GM21367 (cell line): ENCODE results near the gene HYAL3.
A peak's percentile ranks its signal among the peaks of the same experiment; 100 is the strongest.
"Not testable (repeated sequence)": the region's sequence is repeated elsewhere in the genome, so short reads cannot be mapped to it uniquely, and the experiment has no call there.

Experiments used
- ATAC-seq: cut with Tn5 transposase; IDR thresholded peaks from one replicate; pipeline ENCODE4 v1.9.1; 2021; ENCODE audit not compliant: unreplicated experiment

The HYAL3 gene

DNA sequence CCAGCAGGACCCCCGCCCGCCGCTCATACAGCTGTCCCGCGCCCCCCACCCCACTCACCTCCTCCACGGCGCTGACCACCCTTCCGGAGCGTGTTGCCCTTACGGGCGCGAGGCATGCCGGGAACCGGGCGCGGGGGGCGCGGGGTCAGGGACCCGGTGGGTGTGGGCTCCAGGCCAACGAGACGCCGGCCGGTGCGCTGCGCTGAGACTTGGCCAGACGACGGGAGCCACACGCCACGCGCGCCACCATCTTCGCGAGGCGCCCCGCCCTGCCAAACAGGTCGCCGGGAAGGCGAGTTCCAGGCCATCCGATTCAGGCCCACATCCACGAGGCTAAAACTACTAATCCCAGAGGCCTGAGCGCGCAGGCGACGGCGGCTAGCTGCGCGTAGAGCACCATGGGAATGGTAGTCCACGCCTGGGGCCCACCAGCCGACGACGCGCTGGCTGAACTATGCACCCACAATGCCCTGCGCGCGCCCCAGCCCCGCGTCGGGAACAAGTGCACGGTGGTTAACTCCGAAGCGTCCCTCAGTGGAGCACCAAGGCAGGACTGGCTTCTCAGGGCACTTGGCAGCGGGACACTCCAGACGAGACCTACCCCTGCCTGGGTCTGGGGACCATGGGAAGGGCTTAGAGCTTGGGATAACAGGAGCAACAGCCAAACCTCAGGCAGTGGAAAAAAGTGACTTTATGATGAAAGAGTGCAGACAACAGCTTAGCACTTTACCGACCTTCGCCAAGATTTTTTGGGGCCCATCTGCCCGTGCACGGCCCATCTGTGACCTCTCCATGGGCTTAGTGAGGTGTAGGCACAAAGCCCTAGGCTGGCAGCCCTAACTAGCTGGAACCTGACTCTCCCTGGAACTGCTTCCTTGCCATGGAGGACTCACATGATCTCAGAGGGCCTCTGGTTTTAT is 6.8 kb downstream of the HYAL3 start, which contains the start of gene IFRD2:
Gene IFRD2, minus strand, starts transcription at position 271 of the 920 bp plus-strand sequence. Its CDS starts 155 bp downstream, at position 116.
- ATAC-seq = peak; percentile 84

DNA sequence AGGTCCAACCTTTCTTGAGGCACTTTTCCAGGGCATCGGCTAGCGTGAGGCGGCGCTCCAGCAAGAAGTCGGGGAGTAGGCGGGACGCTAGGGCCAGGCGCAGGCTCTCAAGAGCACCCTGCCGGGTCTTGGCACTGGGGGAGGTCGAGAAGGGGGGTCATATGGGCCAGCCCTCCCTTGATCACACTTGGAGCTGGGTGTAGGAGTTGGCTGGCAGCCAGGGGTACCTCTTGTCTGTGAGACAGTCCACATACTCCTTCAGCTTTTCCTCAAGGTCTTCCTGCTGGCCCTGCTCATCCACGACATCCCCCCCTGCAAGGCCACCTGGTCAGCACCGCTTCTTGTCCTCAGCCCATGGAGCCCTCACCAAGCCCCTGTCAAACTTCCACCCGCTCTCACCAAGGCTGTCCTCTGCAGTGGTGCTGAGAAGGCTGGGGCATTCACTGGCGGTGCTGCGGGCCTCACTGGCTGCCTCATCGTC is 9.0 kb downstream of the HYAL3 start:
- ATAC-seq = no peak

DNA sequence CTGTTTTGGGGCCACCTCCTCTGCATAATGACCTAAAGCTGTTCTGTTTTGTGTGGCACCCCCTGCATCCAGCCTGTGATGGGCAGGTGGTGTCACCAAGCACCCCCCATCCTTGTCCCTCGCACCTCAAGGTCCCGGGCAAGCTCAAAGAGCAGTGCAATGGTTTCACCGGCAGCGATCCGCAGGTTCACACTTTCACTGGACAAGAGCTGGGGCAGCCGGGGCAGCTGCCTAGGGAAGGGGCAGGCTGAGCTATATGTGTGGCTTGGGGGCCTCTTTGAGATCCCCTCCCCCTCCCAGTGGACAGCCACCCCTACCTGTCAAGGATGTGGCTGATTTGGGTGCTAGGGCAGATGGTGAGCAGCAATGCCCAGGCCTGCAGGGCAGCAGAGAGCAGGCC is 10.1 kb downstream of the HYAL3 start:
- ATAC-seq = no peak

DNA sequence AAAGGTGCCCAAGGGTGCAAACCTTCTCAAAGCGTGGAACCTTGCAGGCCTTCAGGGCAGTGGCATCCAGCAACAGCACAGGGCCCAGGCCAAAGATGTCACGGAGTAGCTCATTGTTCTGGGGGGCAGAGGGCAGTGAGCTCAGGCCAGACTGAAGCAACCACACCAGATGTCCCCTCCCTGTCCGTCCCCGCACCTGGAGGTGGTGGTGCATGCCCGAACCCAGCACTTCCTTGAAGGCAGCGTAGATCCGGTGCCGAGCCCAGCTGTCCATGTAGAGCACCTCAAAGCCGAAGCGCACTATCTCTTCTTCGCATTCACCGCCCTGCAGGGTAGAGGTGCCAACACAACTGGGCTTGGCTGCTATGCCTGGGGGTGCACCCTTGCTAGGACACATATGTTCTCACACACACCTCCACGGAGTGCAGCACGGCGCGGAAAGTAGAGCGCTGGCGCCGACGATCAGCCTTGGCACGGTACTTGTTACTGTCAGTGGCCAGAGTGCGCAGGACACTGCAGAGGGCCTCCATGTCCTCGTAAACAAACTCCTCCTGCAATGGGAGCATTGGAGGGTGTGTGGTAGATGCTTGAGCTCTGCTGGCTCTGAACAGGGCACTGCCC is 10.7 kb downstream of the HYAL3 start:
- no peak for ATAC-seq

DNA sequence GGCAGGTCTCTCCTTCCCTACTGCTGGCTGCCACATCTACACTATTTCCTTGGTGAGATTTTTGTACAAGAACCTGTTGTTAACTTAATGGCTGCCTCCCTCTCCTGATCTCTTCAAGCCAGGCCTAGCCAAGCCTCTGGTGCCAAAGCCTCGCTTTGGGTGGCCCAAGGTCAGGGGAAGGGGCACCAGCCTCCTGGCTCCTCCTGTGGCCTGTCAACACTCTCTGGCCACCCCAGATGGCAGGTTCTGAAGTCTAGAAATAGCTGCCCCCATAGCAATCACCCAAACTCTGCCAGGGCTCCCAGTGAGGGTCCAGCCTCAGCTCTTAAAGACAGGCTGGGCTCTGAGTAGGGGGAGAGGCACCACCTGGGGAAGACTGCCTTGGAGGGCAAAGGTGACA is 11.9 kb downstream of the HYAL3 start:
- no peak for ATAC-seq

DNA sequence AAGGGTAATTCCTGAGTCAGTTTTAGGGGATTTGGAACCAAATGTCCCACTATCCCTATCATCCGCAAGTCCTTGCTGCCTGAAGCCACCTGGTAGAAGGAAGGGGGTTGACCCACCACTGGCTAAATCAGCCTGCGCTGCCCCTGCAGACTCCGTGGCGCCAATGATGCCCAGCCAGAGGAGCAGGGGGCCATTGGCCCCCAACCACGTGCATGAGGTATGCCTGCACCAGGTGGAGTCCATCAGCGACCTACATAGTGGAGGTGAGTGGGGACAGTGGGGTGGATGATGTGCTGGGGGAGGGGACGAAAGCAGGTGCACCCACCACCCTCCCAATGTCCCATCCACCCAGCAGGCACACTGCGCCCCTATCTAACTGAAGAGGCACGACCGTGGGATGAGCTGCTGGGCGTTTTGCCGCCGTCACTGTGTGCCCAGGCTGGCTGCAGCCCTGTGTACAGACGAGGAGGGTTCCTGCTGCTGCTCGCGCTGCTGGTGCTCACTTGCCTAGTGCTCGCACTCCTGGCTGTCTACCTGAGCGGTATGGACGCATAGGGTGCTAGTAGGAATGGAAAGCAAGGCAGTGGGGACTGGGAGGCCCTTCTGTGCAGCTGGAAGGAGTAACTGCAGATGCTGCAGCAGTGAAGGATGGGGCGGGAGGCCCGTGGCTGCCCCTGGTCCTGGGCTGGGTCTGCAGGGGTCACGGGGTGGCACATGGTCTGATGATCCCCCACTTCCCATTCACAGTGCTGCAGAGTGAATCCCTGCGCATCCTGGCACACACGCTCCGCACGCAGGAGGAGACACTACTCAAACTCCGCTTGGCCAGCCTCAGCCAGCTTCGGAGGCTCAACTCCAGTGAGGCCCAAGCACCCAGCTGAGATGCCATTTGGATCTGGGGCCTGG is 12.6 kb downstream of the HYAL3 start:
- no peak for ATAC-seq

DNA sequence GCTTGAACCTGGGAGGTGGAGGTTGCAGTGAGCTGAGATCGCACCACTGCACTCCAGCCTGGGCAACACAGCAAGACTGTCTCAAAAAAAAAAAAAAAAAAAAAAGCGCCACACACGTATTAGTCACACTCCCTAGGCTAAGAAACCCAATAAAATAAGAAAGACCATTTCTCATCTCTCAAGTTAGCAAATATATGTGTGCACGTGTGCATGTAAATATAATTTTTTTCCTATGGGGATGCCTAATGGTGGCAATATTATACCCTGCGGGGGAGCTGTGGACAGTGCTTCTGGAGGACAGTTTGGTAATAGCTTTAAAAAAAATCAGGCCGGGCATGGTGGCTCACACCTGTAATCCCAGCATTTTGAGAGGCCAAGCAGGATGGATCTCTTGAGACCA is 15.1 kb downstream of the HYAL3 start:
- not testable (repeated sequence) for ATAC-seq

DNA sequence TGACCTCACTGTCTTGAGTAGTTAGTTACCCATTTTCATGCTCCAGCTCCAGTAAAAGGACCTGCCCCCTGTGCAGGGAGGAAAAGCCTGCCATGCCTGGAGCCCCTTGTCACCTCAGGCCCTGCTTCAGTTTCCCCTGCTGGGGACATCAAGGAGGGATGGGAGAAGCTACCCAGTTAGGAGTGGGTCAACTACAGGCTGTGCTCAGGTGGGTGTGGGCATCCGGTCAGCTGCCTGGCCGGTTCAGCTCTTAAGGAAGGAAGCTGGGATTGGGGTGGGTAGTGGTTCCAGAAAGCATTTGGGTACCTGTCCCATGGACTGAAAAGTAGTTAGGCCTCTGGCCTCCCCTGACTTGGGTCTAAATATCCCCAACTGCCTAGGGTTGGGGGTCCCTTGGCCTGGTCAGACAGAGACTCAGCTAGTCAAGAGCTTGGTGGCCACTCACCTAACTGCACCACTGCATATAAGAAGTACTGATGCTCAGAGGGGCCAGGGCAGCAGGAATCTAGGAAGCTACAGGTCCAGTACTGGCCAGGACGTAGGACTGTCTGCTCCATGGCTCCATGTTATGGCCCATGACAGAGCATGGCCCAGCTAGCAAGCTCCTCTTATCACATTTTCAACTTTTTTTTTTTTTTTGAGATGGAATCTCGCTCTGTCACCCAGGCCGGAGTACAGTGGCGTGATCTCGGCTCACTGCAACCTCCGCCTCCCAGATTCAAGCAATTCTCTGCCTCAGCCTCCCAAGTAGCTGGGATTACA is 19.8 kb downstream of the HYAL3 start:
- no peak for ATAC-seq

DNA sequence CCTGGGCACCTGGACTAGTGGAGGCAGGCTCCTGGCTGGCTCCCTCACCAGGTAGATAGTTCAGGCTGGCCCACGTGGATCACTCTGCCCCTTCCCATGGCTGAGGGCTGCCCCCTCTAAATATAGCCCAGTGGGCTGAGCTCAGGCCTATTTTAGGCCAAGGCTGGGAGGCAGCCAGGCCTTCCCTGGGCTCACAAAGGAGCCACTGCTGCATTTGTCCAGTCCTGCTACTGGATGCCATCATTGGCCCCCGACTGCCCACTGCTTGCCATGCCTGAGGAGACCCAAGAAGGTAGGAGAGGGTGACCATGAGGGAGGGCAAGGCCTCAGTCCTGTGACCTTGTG is 20.4 kb downstream of the HYAL3 start, which contains the start of gene LSMEM2:
Gene LSMEM2, plus strand, starts transcription at position 208 of the 345 bp plus-strand sequence. Its CDS starts 27 bp downstream, at position 235.
- ATAC-seq = no peak

DNA sequence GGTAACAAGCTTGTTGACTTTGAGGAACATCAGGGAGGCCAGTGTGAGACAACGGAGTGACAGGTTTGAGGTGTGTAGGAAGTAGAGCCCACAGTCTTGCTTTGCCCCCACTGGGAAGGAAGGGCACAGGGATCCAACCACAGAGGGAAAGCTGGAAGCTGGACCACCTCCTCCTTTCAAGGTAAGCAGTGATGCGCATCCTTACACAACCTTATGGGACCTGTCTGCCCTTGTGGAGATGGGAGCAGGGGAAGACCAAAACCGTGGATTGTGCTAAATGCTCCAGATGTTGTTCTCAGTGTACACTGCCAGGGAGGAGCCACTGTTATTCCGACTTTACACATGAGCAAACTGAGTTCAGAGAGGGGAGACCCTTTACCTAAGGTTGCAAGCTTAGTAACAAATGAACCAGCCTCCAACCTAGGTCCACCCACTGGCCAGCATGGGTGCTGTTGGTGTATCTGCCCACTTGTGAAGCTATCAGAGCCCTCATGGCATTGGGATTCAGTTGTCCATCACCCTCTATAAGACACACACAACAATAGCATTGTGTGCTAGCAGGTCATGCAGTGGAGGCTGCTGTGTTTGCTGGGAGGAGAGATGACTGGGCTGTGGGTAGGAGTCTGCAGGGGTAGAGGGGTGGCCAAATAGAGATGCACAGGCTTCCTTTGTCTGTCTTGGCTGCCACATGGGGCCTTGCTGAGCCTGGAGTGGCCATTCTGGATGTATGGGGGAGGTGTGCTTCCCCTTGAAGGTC is 20.9 kb downstream of the HYAL3 start:
- ATAC-seq = no peak

DNA sequence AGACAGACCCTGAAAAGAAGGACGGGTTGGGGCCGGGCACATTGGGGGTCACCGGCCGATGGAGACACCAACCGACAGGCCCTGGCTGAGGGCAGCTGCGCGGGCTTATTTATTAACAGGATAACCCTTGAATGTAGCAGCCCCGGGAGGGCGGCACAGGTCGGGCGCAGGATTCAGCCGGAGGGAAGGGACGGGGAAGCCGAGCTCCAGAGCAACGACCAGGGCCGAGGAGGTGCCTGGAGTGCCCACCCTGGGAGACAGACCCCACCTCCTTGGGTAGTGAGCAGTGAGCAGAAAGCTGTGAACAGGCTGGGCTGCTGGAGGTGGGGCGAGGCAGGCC is 22.5 kb downstream of the HYAL3 start:
- no peak for ATAC-seq

DNA sequence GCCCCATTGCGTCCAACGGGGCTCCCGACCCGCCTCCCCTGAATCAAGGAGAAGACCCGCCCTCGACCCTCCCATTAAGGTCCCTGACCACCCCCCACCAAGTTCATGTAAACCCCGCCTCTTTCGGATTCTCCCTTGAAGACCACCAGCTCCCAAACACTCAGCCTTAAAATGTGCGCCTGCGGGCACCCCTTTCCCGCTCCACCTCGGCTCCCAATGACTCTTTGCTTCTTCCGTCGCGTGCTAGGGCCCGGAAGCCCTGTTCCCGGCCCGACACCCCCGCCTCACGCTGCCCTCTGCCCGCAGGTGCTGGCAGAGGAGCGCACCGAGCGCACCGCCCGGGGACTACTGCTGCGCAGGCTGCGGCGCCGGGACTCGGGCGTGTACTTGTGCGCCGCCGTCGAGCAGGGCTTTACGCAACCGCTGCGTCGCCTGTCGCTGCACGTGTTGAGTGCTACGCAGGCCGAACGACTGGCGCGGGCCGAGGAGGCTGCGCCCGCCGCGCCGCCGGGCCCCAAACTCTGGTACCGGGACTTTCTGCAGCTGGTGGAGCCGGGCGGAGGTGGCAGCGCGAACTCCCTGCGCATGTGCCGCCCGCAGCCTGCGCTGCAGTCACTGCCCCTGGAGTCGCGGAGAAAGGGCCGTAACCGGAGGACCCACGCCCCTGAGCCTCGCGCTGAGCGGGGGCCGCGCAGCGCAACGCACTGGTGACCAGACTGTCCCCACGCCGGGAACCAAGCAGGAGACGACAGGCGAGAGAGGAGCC is 23.0 kb downstream of the HYAL3 start:
- no peak for ATAC-seq

DNA sequence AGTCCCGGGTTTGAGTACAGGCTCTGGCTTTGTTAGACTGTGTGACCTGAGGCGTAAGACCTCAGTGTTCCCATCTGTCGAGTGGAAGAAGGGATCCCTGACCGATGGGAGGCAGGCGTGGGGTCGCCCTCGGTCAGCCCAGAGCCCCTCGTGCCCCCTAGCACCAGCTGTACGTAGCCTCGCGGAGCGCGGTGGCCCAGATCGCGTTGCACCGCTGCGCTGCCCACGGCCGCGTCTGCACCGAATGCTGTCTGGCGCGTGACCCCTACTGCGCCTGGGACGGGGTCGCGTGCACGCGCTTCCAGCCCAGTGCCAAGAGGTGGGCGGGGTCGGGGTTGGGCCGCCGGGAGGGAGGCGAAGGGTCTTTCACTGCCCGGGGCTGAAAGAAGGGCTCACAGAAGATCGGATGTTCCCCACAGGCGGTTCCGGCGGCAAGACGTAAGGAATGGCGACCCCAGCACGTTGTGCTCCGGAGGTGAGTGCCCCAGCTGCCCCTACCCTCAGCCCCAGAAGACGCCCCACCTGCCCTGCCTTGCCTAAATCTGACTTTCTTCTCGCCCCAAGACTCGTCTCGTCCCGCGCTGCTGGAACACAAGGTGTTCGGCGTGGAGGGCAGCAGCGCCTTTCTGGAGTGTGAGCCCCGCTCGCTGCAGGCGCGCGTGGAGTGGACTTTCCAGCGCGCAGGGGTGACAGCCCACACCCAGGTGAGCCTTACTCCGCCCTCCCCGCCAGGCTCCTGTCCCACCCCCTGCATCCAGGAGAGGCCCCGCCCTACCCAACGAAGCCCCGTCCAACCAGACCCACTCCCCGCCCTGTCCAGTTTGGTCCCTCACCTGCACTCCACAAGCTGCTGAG is 23.8 kb downstream of the HYAL3 start:
- ATAC-seq = no peak

DNA sequence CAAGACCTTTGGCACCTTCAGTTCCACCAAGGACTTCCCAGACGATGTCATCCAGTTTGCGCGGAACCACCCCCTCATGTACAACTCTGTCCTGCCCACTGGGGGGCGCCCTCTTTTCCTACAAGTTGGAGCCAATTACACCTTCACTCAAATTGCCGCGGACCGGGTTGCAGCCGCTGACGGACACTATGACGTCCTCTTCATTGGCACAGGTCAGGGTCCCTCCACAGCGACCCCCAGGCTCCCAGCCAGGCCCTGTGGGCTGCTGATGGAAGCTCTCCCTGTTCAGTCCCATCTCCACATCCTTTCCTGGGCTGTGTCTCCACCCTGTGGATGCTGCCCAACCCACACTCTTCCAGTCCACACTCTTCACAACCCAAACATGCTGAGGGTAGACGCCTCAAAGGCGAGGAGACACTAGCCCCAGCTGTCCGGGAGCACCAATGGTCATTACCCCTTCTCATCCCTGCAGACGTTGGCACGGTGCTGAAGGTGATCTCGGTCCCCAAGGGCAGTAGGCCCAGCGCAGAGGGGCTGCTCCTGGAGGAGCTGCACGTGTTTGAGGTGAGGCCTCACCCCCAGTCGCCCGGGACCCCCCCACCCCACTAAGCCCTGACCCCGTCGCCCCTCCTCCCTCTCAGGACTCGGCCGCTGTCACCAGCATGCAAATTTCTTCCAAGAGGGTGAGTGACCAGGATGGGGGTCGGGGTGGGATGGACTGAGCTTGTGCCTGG is 24.7 kb downstream of the HYAL3 start:
- ATAC-seq = no peak

DNA sequence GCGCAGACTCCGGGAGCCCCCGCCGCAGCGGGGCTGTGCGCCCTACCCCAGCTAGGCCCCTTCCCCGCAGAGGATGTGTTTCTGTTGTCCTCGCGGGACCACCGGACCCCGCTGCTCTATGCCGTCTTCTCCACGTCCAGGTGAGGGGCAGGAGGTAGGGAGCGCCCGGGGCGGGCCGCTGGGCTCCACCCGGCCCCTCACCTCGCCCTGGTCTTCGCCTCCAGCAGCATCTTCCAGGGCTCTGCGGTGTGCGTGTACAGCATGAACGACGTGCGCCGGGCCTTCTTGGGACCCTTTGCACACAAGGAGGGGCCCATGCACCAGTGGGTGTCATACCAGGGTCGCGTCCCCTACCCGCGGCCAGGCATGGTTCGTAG is 25.5 kb downstream of the HYAL3 start:
- no peak for ATAC-seq

DNA sequence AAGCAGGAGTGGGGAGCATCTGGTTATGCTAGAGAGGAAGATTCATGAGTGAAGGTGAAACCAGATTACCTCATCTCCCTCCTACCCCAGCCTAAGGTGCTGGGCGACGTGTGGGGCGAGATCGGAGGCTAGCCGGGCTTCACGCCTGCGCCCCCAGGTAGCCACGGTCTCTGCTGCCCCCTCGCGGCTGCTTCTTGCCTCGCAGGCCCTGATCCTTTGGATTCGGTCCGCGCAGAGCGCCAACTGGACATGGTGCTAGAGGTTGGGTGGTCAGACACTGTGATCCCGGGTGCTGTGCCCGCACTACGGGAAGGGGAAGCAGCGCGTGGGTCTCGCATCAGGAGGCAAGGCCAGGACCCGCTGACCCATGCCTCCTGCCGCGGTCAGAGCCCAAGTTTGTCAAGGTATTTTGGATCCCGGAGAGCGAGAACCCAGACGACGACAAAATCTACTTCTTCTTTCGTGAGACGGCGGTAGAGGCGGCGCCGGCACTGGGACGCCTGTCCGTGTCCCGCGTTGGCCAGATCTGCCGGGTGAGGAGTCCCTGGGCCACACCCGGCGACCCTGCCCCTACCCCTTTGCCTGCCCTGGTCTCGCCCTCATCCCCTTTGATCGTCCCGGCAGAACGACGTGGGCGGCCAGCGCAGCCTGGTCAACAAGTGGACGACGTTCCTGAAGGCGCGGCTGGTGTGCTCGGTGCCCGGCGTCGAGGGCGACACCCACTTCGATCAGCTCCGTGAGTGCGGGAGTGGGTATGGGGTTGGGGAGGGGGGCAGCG is 26.1 kb downstream of the HYAL3 start:
- no peak for ATAC-seq

DNA sequence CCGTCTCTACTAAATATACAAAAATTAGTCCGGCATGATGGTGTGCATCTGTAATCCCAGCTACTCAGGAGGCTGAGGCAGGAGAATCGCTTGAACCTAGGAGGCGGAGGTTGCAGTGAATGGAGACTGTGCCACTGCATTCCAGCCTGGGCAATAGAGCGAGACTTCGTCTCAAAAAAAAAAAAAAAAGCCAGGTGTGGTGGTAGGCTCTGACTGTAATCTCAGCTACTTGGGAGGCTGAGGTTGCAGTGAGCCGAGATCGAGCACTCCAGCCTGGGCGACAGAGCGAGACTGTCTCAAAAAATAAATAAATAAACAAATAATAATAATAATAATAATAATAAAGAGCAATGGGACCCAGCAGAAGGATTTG is 26.7 kb downstream of the HYAL3 start:
- not testable (repeated sequence) for ATAC-seq
